ENCODE results near the gene PAWR. TPM values are rescaled to one million over a fixed set of nuclear protein-coding genes. Genes with fewer than 3 reads are reported as not detected.

PAWR gene
- total RNA-seq, 1 experiment from 2014 or later = 176 TPM

GRCh38 chr12:79676579-79676978, 14.2 kb downstream of the PAWR start:
- Histone ChIP-seq H3T11ph (ENCODE audit: low read length) (no peak overlapping the region), H3K4me2 (ENCODE audit: insufficient read depth, insufficient read length, low read length) (no peak overlapping the region), H3K23me2 (ENCODE audit: insufficient read length, low read depth, low read length, poor library complexity, severe bottlenecking) (no peaks in the 10 kb centered on the region), H4K5ac (ENCODE audit: insufficient read length, low read depth, low read length) (no peak overlapping the region), H4K91ac (ENCODE audit: insufficient read length, low read depth, low read length) (no peak overlapping the region), H3K27me3 (ENCODE audit: insufficient read depth, low read length) (no peaks in the 10 kb centered on the region), H4K20me1 (ENCODE audit: control insufficient read depth, insufficient read depth, insufficient read length) (no peaks in the 10 kb centered on the region), H2BK5ac (ENCODE audit: insufficient read length, low read length) (no peak overlapping the region), H2AFZ (ENCODE audit: low read length) (no peak overlapping the region), H3K56ac (ENCODE audit: insufficient read length, low read depth, low read length) (no peak overlapping the region), H2BK15ac (ENCODE audit: low read depth, low read length) (no peak overlapping the region), H3K79me2 (ENCODE audit: insufficient read depth, low read length) (peaks cover 77% of the 10 kb centered on the region), H3K4ac (ENCODE audit: low read depth, low read length) (no peak overlapping the region), H3K4me1 (ENCODE audit: insufficient read depth, low read length) (peaks cover 6% of the 10 kb centered on the region; the same call in 1 of the 2 replicates), H2BK12ac (ENCODE audit: insufficient read length, low read depth, low read length) (no peak overlapping the region), H3K9ac (ENCODE audit: extremely low read depth, insufficient read length, low read length) (peak overlapping the region; percentile 22), H2BK20ac (ENCODE audit: low read depth, low read length, poor library complexity, severe bottlenecking) (no peak overlapping the region), H3K14ac (ENCODE audit: insufficient read depth, low read length) (no peak overlapping the region), H2BK120ac (ENCODE audit: low read depth, low read length, poor library complexity, severe bottlenecking) (no peak overlapping the region), H3K23ac (ENCODE audit: insufficient read length, low read depth, low read length) (no peak overlapping the region), H3K79me1 (ENCODE audit: insufficient read depth, low read depth, low read length, poor library complexity, severe bottlenecking) (no peaks in the 10 kb centered on the region), H3K9me3 (ENCODE audit: control insufficient read depth, low read depth, low read length) (no peaks in the 10 kb centered on the region), H3K27ac (ENCODE audit: insufficient read length, low read depth, low read length) (no peak overlapping the region), H4K8ac (replicated peaks; ENCODE audit: insufficient read length, low read depth, low read length) (no peak overlapping the region), H2AK5ac (ENCODE audit: insufficient read length, low read length) (no peak overlapping the region), H3K18ac (ENCODE audit: insufficient read length, low read depth, low read length) (no peak overlapping the region)
- DNase-seq = no peak
- Mint-ChIP-seq H3K36me3 (ENCODE audit: insufficient read depth in 1 of 3, low read depth in 3 of 3) (peaks cover 8 to 41% (median 22%) of the 10 kb centered on the region in 3 experiments), H3K9me3 (peaks cover 0 to 8% of the 10 kb centered on the region in 2 experiments; a peak in 2 of 5 replicates), H3K4me3 (no peak overlapping the region), H3K27me3 (ENCODE audit: low read depth) (no peaks in the 10 kb centered on the region), H3K4me1 (peaks cover 69 to 73% of the 10 kb centered on the region in 2 experiments), H3K27ac (peak overlapping the region in 2 of 3 experiments; percentile 1 to 40; a peak in 3 of 7 replicates)
- no peak for TF ChIP-seq CTCF (conservative IDR thresholded peaks at IDR 0.05)
- no CpG with 5 or more reads among the region's 2 CpGs for WGBS (ENCODE audit: extremely low coverage, insufficient read length, low lambda C conversion rate)
